Mammary epithelial cell (primary cell): ENCODE measurements around the gene ELN.

ENCODE experiments used
- EZH2 ChIP-seq: IDR thresholded peaks from 2 replicates; pipeline ENCODE4 v1.6.1; 2012; ENCODE audit warnings: low read length, inconsistent platforms, borderline replicate concordance
- TF ChIP-seq, protein P1 (sequence below), 2 donors: IDR thresholded peaks in 1 of 2; conservative IDR thresholded peaks in 1 of 2; 2 replicates each; pipeline ENCODE4 v1.5.1; 2011 to 2012; ENCODE audit warnings: inconsistent platforms in 2 of 2, low read length in 2 of 2, mild to moderate bottlenecking in 2 of 2, control low read depth in 1 of 2, low read depth in 1 of 2; ENCODE audit not compliant: insufficient read depth in 1 of 2; ENCODE audit errors: extremely low read depth in 1 of 2

- TF ChIP-seq, protein P1, sequence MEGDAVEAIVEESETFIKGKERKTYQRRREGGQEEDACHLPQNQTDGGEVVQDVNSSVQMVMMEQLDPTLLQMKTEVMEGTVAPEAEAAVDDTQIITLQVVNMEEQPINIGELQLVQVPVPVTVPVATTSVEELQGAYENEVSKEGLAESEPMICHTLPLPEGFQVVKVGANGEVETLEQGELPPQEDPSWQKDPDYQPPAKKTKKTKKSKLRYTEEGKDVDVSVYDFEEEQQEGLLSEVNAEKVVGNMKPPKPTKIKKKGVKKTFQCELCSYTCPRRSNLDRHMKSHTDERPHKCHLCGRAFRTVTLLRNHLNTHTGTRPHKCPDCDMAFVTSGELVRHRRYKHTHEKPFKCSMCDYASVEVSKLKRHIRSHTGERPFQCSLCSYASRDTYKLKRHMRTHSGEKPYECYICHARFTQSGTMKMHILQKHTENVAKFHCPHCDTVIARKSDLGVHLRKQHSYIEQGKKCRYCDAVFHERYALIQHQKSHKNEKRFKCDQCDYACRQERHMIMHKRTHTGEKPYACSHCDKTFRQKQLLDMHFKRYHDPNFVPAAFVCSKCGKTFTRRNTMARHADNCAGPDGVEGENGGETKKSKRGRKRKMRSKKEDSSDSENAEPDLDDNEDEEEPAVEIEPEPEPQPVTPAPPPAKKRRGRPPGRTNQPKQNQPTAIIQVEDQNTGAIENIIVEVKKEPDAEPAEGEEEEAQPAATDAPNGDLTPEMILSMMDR (conservative IDR thresholded peaks at IDR 0.05 in 1 of 2, IDR thresholded peaks at IDR 0.05 in 1 of 2; ENCODE audit: extremely low read depth in 1 of 2, insufficient read depth in 1 of 2, low read depth in 1 of 2, low read length in 2 of 2) = no peak
- no peak for TF ChIP-seq EZH2
Observed at GRCh38 chr7:74069790-74070618, 42.0 kb downstream of the ELN start.
